Muscle of back (tissue), 11 donors: ENCODE results near the gene PCSK4. TPM values are rescaled to one million over a fixed set of nuclear protein-coding genes. Genes with fewer than 3 reads are reported as not detected.
"Not testable (repeated sequence)": the region's sequence is repeated elsewhere in the genome, so short reads cannot be mapped to it uniquely, and the experiment has no call there.

Source experiments
- DNase-seq, 3 donors: peaks; one replicate each; pipeline versions ENCODE4 v3.0.0 to v3.0.0-alpha.2; 2013
- polyA plus RNA-seq, 10 donors: library from polyadenylated mRNA; unstranded; fragments of 120-200 nt; gene quantifications; one replicate each; pipeline ENCODE4 v1.2.1, GENCODE V29; 2013; ENCODE audit not compliant: insufficient read length in 10 of 10

PCSK4 gene
- polyA plus RNA-seq, 10 donors, result 0.46 to 2.0 (median 0.88) TPM

GRCh38 chr19:1441677-1442438, 48.3 kb downstream of the PCSK4 start:
- DNase-seq, result no peak

- DNase-seq, result no peak
Measured at GRCh38 chr19:1441022-1441426, 49.1 kb downstream of the PCSK4 start.

GRCh38 chr19:1440418-1440801, 49.7 kb downstream of the PCSK4 start:
- DNase-seq, result no peak

- DNase-seq, result not testable (repeated sequence)
Measured at GRCh38 chr19:1439525-1440417, 50.4 kb downstream of the PCSK4 start.

DNA sequence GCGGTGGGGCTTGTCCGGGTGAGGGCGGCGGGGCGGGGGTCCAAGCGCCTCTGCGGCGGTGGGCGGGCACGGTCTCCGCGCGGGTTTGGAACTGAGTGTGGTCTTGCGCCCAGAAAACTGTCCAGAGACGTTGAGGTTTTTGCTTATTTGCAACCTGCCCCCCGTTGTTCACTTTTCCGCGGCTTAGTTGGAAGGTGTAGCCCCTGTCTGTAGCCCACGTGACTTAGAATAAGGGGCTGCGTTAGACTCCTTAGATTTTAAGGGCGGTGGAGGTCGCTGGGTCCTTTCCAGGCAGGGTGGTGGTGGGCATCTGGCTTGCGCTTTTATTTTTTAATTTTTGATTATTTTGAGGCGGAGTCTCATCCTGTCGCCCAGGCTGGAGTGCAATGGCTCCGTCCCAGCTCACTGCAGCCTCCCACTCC, 51.2 kb downstream of the PCSK4 start:
- DNase-seq, result no peak

GRCh38 chr19:1438035-1438932, 51.9 kb downstream of the PCSK4 start, which contains the start of gene RPS15:
Gene RPS15, plus strand, starts transcription at chr19:1438396. Its CDS starts 30 bp downstream, at chr19:1438426.
- DNase-seq, result peak; percentile 95 to 99 (median 98)

DNA sequence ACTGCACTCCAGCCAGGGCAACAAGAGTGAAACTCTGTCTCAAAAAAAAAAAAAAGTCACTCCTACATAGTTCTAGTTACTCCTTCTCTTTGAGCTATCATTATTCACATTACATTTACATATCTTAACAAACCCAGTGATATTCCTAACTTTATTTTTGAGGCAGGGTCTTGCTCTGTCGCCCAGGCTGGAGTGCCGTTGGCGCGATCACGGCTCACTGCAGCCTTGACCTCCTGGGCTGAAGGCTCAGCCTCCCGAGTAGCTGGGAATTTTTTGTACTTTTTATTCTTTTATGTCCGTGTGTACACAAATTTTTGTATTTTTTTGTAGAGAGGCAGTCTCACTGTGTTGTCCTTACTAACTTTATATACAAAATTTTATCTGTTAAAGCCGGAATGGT, 52.5 kb downstream of the PCSK4 start:
- DNase-seq, result no peak

GRCh38 chr19:1435378-1435989, 54.7 kb downstream of the PCSK4 start:
- DNase-seq, result no peak

DNA sequence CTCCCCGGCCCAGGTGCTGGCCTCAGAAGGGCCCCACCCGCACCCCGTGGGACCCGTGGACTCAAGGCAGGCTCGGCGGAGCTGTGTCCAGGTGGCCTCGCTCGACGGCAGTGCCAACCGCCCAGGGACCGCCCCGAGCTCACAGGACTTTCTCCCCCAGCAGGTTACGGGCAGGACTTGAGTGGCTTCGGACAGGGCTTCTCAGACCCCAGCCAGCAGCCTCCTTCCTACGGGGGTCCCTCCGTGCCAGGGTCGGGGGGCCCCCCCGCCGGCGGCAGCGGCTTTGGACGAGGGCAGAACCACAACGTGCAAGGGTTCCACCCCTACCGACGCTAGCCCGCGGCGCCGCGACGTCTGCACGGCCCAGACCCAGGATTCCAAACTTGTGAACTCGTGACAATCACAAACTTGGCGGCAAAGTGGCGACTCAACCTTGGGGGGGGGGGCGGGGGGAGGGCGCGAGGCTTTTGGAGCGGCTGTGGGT, 55.5 kb downstream of the PCSK4 start:
- no peak for DNase-seq

GRCh38 chr19:1434040-1434366, 56.1 kb downstream of the PCSK4 start:
- no peak for DNase-seq

DNA sequence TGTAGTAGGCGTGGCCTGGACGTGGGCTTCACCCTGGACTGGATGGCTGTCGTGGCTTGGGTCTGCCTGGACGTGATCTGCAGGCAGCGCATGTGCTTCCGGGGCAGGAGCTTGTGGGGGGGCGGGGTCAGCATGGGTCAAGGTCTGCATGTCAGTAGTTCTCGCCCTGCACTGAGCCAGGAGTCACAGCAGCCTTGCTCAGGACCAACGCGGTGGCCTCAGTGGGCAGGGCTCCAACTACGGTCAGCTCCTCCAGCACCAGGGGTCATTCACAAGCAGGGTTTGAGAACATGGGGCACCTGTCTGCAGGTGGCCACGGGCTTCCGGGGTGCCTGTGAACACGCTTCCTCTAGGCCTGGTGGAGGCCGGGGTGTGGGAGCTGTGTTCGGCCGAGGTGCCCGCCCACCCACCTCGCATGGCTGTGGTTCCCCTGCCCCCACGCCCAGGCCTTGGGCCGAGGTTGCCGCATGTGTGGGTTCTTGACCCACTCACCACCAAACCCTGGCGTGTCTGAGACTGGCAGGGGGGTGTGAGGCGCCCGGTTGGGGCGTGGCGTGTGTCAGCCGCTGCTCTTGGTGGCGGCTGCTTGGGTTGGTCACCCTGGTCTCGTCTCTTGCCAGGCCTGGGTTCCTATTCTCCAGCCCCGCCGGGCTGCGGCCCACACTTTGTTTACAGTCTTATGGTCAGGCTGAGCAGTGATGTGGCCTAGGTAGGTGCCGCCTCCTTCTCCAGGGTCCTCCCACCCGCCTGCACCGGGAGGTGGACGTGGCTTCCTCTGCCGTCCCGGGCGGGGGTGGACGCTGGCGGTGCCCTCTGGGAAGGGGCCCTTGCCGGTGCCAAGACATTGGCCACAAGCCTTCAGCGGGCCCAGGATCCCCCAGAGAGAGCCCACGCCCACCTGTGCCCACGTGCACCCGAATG, 56.8 kb downstream of the PCSK4 start:
- DNase-seq, result no peak

- no peak for DNase-seq
Measured at GRCh38 chr19:1432507-1432887, 57.7 kb downstream of the PCSK4 start.

DNA sequence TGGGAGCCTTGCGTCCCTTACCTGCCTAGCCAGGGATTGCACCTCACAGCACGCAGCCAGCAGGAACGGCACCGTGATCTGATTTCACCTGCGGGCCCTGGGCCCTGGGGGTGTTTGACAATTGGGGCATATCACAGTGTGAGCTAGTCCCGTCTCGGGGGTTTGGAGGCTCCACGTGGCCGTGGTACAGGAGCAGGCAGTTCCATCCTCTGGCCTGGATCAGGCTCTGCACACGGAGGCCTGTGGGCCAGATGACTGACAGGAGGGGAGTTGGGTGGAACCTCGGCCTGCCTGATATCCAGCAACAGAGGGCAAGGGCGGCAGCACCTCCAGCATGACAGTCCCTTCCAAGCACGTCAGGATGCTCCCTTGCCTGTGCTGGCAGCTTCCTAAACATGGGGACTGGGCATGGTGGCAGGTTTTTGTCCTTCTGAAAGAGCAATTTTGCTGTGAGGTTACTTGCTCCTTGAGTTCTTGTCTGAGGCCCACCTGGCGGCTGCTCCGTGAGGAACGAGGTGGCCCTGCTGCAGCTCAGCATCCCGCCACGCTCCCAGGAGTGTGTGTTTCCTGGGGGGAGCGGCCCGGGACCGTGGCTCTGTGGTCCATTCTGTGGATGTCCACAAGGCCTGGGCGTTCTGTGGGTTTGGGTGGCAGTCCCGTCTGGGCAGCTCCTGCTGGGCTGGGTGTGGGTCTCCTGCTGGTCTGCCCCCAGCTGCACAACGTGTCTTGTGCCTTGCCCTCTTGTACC, 58.2 kb downstream of the PCSK4 start:
- DNase-seq, result no peak

Other genes starting within 250 kb of the PCSK4 start
- gene ATP5F1D, start 248.6 kb downstream of the PCSK4 start, polyA plus RNA-seq, result 100 to 1,000 TPM; 114 to 184 (median 135) TPM
- 10 to 100 TPM; 27.7 to 44.0 (median 33.6) TPM for gene MIDN, start 241.8 kb downstream of the PCSK4 start, polyA plus RNA-seq
- 100 to 1,000 TPM; 408 to 480 (median 436) TPM for gene CIRBP, start 221.0 kb downstream of the PCSK4 start, polyA plus RNA-seq
- 10 to 100 TPM in 9 of 10 donors, 1 to 10 TPM in 1; 7.9 to 17.0 (median 14.3) TPM for gene FAM174C, start 214.8 kb downstream of the PCSK4 start, polyA plus RNA-seq
- 1 to 10 TPM in 7 of 10 donors, under 1 TPM in 3; 0.29 to 2.4 (median 1.3) TPM for gene EFNA2, start 204.5 kb downstream of the PCSK4 start, polyA plus RNA-seq
- gene NDUFS7, start 106.4 kb downstream of the PCSK4 start, polyA plus RNA-seq, result 10 to 100 TPM; 51.3 to 94.1 (median 63.8) TPM
- 100 to 1,000 TPM; 133 to 200 (median 160) TPM for gene GAMT, start 88.8 kb downstream of the PCSK4 start, polyA plus RNA-seq
- 10 to 100 TPM; 52.2 to 76.1 (median 64.0) TPM for gene DAZAP1, start 82.8 kb downstream of the PCSK4 start, polyA plus RNA-seq
- 1,000 to 10,000 TPM in 5 of 10 donors, 100 to 1,000 TPM in 5; 743 to 1,364 (median 1,019) TPM for gene RPS15, start 52.0 kb downstream of the PCSK4 start, polyA plus RNA-seq
- gene APC2, start 40.2 kb downstream of the PCSK4 start, polyA plus RNA-seq, result 1 to 10 TPM in 2 of 10 donors, under 1 TPM in 8; 0.47 to 1.2 (median 0.82) TPM
- 10 to 100 TPM; 11.6 to 20.9 (median 15.8) TPM for gene C19orf25, start 11.1 kb downstream of the PCSK4 start, polyA plus RNA-seq
- 1 to 10 TPM; 1.4 to 2.6 (median 1.8) TPM for gene REEP6, start 831 bp upstream of the PCSK4 start, polyA plus RNA-seq
- 10 to 100 TPM in 9 of 10 donors, 1 to 10 TPM in 1; 7.4 to 17.8 (median 13.8) TPM for gene ADAMTSL5, start 22.7 kb upstream of the PCSK4 start, polyA plus RNA-seq
- gene PLK5, start 33.7 kb upstream of the PCSK4 start, polyA plus RNA-seq, result under 1 TPM in 9 of 10 donors, not detected in 1; 0.07 to 0.80 (median 0.16) TPM
- gene MEX3D, start 78.0 kb upstream of the PCSK4 start, polyA plus RNA-seq, result 10 to 100 TPM; 18.9 to 34.8 (median 24.2) TPM
- gene MBD3, start 102.5 kb upstream of the PCSK4 start, polyA plus RNA-seq, result 10 to 100 TPM; 40.5 to 69.3 (median 48.9) TPM
- gene UQCR11, start 115.1 kb upstream of the PCSK4 start, polyA plus RNA-seq, result 100 to 1,000 TPM; 103 to 166 (median 121) TPM
- 100 to 1,000 TPM; 101 to 150 (median 115) TPM for gene TCF3, start 162.3 kb upstream of the PCSK4 start, polyA plus RNA-seq